ENCODE results near the gene CADPS. TPM values are rescaled to one million over a fixed set of nuclear protein-coding genes. Genes with fewer than 3 reads are reported as not detected.

The CADPS gene
- total and polyA plus RNA-seq, 2 of the 4 experiments (the other 2 are of a cell fraction): not detected

GRCh38 chr3:62625268-62625667 is 249.9 kb downstream of the CADPS start:
- Histone ChIP-seq H3K9me3 (ENCODE audit: control insufficient read depth, insufficient read depth, low read length) (no peaks in the 10 kb centered on the region), H3K18ac (ENCODE audit: low read depth, low read length) (no peak overlapping the region), H2AFZ (replicated peaks; ENCODE audit: low read length, poor library complexity) (no peak overlapping the region), H2BK120ac (ENCODE audit: low read depth, low read length) (no peak overlapping the region), H2AK9ac (replicated peaks; ENCODE audit: low read depth, low read length, poor library complexity) (no peak overlapping the region), H4K91ac (ENCODE audit: insufficient read depth, low read depth, low read length) (no peak overlapping the region), H3K27ac (ENCODE audit: insufficient read depth, low read length) (no peak overlapping the region), H3K4me2 (ENCODE audit: low read depth, low read length) (no peak overlapping the region), H2BK5ac (ENCODE audit: low read depth, low read length, poor library complexity, severe bottlenecking) (no peak overlapping the region), H3K36me3 (ENCODE audit: control insufficient read depth, insufficient read depth, low read length) (no peaks in the 10 kb centered on the region), H3K14ac (replicated peaks; ENCODE audit: low read depth, low read length) (no peak overlapping the region), H3K9me1 (ENCODE audit: insufficient read depth, low read length) (no peaks in the 10 kb centered on the region), H2BK15ac (ENCODE audit: low read depth, low read length) (no peak overlapping the region), H4K20me1 (ENCODE audit: insufficient read depth, low read length) (no peaks in the 10 kb centered on the region), H2BK20ac (ENCODE audit: low read depth, low read length) (no peak overlapping the region), H3K23ac (ENCODE audit: low read depth, low read length) (no peak overlapping the region), H2AK5ac (ENCODE audit: low read depth, low read length) (no peak overlapping the region), H3K27me3 (ENCODE audit: control insufficient read depth, insufficient read depth, low read length) (peaks cover 13% of the 10 kb centered on the region), H3K4ac (ENCODE audit: low read depth, low read length) (no peak overlapping the region), H3K4me1 (ENCODE audit: control insufficient read depth, insufficient read depth, low read length) (no peaks in the 10 kb centered on the region), H3K56ac (ENCODE audit: extremely low read depth, insufficient read depth, low read length) (no peak overlapping the region), H3K79me1 (ENCODE audit: low read depth in 1 of 2, low read length in 2 of 2) (no peaks in the 10 kb centered on the region), H3K9ac (ENCODE audit: low read depth, low read length) (no peak overlapping the region), H3K4me3 (ENCODE audit: insufficient read depth, low read depth, low read length) (no peak overlapping the region), H4K8ac (ENCODE audit: low read depth in 2 of 2, low read length in 2 of 2) (no peak overlapping the region), H4K5ac (ENCODE audit: low read depth, low read length) (no peak overlapping the region)
- CTCF ChIA-PET: interaction anchor here (0.6 kb wide), 1 partner anchor 1019 kb away, joined by 4 read pairs; no protein-coding TSS in a partner anchor
- DNase-seq: no peak
- no peak for ATAC-seq (ENCODE audit: low read depth)
- intact Hi-C loops (cut with micrococcal nuclease) (loop anchor here (10.0 kb wide), 1 partner anchor 1370 kb away; no protein-coding TSS in a partner anchor), dilution Hi-C loops (cut with HindIII; ENCODE audit: low sequenced_read_pairs, unreplicated experiment) (no loop called here), in situ Hi-C loops (cut with MboI; ENCODE audit: low sequenced_read_pairs) (no loop called here)
- TF ChIP-seq SMC3 (IDR thresholded peaks at IDR 0.05; ENCODE audit: low read depth, low read length): no peak
- TF ChIP-seq CHD1 (IDR thresholded peaks at IDR 0.05; ENCODE audit: low read depth, low read length): no peak
- no peak for TF ChIP-seq ELK1 (IDR thresholded peaks at IDR 0.05; ENCODE audit: borderline replicate concordance, low read depth, low read length)
- TF ChIP-seq NFE2L2 (IDR thresholded peaks at IDR 0.05; ENCODE audit: low read depth, low read length): no peak
- no peak for TF ChIP-seq FOS (IDR thresholded peaks at IDR 0.05; ENCODE audit: low read depth, low read length)
- no peak for TF ChIP-seq RFX5 (IDR thresholded peaks at IDR 0.05; ENCODE audit: low read depth, low read length)
- TF ChIP-seq MAZ (IDR thresholded peaks at IDR 0.05; ENCODE audit: borderline replicate concordance, low read depth, low read length): no peak
- TF ChIP-seq RAD21 (IDR thresholded peaks at IDR 0.05; ENCODE audit: low read length): no peak
- no peak for TF ChIP-seq CEBPB (IDR thresholded peaks at IDR 0.05; ENCODE audit: low read depth, low read length)
- TF ChIP-seq RCOR1 (IDR thresholded peaks at IDR 0.05; ENCODE audit: insufficient replicate concordance, low read length): no peak
- no peak for TF ChIP-seq MXI1 (IDR thresholded peaks at IDR 0.05; ENCODE audit: borderline replicate concordance, low read depth, low read length)
- no peak for TF ChIP-seq MAFK (IDR thresholded peaks at IDR 0.05; ENCODE audit: low read depth, low read length)
- no peak for TF ChIP-seq CTCF (conservative IDR thresholded peaks at IDR 0.05; ENCODE audit: low read depth, low read length)
- TF ChIP-seq BHLHE40 (IDR thresholded peaks at IDR 0.05; ENCODE audit: low read depth, low read length): no peak
- WGBS, 2 experiments (ENCODE audit: extremely low coverage in 2 of 2, insufficient read length in 1 of 2): 0% methylated on average over 2 of the region's 6 CpGs; no CpG with 5 or more reads in 1 of the 2 experiments
- POLR2A ChIA-PET (ENCODE audit: unreplicated experiment): no interaction called here
- BruUV-seq (replicated peaks): no TSS peak
